ENCODE data around the gene BCAS1.
"Not testable (repeated sequence)": the region's sequence is repeated elsewhere in the genome, so short reads cannot be mapped to it uniquely, and the experiment has no call there.

BCAS1 gene

DNA sequence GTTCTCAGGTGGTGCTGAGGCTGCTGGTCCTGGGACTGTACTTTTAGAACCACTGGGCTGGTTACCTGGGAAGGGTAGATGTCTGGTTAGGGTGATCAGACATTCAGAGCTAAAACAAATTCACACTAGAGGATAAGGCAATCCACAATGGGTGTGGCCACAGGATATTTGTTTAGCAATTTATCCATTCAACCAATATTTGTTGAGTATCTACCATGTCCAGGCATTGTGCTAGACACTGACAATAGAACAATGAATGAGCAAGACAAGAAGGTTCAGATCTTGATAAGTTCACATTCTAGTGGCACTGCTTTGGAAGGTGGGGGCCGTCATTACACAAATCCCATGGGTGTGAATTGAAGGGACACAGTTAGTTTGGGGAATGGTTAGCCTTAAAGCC is 131.7 kb downstream of the BCAS1 start:
- no peak for DNase-seq

DNA sequence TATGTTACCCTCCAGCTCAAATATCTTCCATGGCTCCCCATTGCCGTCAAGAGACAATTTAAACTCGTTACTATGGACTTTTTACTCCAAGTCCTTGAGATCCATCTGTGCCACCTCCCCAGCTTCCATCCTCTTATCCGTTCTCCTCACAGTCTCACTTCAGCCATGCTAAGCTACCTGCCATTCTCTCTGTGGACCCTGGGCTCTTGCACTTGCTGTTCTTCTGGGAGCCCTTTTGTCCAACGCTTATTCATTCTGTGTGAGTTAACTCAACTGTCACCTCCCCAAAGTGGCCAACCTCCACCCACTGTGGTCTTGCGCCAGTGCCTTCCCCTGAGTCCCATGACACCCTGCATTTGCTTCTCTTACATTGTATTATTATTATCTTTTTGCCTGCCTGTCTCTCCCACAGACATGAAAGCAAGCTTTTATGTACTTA is 132.4 kb downstream of the BCAS1 start:
- DNase-seq, result no peak

DNA sequence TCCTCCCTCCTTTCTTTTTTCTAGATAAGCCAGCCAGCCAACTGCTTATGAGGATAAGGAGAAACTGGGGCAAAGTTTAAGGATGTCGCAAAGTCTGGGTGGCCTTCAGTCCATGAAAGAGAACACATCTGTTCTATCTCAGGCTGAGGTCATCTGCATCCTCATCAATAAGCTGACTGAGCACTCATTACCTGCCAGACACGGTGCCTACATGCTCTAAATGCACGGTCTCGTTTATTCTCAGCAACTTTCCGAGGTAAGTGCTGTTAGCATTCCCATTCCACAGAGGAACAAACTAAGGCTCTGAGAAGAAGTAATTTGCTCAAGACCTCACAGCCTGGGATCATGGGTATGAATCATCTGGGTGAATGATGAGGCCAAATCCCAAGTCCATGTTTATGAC is 133.1 kb downstream of the BCAS1 start:
- no peak for DNase-seq

DNA sequence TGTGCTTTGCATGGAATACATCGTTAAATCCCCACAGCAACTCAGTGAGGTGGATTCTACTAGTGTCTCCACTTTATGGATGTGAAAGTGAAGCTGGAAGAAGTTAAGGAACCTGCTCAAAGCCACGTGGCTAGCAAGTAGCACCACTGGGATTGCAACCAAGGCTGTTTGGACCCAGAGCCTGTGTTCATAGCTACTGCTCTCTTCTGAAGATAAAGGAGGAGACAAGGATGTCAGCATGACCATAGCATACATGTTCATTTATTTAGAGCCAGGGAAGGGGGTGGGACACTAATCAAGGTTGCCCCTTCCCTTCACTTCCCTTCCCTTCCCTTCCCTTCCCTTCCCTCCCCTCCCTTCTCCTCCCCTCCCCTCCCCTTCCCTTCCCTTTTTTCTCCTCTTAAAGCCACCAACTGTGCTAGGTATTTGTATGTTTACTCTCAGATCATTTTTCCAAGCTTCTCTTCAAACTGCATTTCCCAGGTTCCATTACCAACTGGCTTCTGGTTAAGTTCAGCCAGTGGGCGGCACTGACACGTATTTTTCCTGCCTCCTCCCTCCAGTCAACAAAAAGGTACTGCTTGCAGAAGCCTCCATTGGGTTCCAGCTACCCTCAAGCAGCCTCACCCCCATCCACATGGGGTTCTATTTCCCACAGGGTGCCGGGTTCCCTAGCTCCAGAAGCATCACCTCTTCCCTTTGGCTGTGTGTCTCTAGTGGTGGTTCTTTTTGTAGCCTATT is 134.9 kb downstream of the BCAS1 start:
- no peak for DNase-seq

DNA sequence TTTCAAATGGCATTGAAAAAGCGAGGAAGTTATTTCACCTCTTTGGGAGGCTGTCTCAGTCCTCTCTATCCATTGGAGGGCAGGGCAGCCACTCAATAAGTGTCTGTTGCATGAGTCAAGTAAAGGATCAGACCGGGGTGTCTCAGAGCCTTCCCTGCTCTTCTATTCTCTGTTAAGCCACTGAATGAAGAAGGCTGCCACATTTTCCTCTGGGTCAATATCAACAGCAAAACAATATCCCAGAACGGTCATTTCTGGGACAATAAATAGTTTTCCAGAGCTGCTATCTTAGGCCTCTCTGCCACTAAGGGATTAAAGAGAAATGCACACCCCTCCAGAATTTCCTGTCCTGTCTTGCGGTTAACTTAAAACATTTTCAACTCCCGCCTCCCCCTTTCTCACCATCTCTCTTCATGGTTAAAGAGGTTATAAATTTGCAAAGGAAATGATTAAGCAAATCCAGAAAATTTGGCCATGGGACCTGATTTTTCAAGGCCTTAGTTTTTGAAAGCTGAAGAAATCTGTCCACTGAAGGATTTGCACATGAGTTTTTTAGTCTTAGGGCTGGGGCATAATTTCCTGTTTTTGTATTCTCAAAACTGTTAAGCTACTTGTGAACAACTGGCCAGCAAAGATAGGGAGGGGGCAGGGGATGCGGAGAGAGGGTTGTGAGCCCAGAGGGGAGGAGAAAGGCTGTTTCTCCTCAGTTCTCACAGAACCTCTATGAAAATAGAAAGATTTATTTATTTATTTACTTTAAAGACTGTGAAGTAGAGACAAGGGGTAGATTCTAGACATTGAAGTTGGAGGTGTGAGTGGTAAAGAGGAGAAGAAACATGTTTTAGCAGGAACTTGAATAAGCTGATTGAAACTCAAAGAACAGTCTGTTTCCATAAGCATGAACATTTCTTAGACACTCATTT is 135.7 kb downstream of the BCAS1 start:
- peak; percentile 43 for DNase-seq

DNA sequence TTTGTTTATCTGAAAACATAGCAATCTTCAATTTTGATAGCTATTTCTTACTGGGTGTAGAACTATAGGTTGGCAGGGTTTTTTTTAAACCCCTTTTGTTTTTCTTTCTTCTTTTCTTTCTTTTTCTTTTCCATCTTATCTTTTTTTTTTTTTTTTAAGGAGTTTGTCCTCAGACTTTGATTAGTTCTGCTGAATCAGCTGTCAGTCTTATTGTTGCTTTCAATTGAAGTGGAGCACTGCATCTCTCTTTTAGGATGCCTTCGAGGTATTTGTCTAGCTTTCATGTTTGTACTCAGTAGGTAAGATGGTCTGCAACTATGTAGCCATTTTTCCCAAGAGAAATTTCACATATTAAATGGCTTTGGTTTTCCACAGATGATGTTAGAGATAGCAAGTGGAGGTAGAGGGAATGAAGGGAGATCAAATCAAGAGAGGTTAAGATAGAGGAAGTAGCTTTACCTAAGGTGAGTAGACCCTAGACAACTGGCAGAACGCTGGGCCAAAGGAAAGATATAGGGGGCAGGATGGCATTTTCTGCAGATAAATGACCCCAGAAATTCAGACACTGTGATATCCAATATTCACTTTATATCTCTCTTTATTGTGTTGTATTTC is 137.1 kb downstream of the BCAS1 start:
- no peak for DNase-seq

DNA sequence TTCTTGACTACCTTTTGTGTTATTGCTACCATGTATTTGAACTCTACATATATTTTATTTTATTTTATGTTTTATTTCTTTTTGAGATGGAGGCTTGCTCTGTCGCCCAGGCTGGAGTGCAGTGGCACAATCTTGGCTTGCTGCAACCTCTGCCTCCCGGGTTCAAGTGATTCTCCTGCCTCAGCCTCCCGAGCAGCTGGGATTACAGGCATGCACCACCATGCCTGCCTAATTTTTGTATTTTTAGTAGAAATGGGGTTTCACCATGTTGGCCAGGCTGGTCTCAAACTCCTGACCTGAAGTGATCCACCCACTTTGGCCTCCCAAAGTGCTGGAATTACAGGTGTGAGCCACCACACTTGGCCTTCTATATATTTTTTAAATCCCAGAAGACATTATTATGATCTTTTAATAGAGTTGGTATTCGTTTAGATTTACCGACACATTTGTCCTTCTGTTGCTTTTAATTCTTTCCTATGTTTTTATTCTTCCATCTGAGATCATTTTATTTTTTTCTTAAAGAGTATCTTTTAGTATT is 137.7 kb downstream of the BCAS1 start:
- DNase-seq, result not testable (repeated sequence)

DNA sequence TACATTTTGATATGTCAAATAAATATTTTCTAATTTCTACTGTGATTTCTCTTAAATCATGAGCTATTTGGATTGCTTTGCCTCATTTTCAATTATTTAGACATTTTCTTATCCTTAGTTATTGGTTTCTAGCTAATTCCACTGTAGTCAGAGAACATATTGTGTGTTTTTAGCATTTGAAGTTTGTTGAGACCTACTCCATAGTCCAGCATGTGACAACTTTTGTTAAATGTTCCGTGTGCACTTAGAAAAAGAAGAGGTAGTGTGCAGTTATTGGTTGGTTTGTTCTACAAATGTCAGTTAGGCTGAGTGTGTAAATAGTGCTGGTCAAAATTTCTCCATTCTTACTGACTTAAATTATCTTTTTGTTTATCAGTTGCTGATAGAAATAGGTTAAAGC is 138.8 kb downstream of the BCAS1 start:
- no peak for DNase-seq

DNA sequence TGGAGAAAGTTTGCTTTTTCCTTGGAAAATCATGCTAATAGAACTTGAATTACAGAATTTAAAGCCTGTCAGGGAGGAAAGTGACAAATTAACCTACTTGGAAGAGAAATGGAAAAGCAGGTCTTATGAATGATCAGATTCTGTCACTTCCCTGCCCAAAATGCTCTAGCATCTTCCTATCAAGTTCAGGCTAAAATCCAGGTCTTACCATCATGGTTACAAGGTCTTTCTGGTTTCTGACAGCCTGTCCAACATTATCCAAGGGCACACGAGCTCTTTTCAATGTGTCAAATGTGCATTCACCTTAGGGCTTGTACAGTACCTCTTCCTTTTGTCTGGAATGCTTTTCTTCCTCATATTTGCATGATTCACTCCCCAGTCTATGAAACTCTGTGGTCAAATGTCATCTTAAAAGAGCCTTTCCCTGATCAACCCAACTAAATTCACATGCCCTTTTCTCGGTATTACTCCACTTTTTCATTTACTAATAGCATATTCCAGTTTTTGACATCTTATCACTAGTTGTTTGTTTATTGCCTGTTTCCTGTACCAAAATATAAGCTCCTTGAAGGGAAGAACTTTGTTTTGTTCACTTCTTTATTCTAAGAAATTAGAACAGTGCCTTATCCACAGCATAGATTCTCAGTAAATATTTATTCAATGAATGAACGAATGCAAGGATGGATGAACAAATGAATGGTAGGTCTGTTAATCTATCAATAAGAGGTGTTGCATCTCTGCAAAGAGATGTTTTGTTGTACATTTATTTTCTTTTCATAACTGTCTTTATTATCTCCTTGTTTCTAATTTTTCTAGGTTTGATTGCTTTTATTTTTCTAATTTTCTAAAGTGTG is 139.5 kb downstream of the BCAS1 start:
- DNase-seq, result no peak

DNA sequence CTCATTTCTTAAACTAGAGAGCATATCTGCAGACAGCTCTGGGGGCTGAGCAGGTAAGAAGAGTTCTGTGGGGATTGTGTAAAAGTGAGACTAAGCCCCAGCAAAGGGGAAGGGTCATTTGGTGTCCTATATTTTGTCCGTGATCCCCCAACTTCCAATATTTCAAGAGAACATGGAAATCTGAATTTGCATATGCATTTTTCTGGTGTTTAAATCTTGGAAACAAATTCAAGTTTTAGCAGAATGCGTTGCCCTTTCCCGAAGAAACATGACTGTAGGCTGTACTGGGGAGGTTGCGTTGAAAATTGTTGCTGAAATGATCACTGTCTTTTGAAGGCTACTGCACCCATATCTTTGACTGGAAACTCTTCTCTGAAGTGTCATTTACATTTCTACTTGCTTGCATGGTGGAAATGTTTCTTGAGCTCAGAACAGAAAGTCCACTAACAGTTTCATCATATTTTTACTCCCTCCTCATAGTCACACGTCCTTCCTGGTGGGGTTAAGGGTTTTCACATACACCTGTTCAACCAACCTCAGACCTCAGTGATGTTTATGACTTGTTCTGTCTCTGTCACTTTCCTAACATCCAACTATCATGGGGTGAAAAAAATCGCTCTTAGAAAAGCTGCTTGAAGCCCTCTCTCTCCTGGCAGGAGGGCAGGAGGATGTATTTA is 140.3 kb downstream of the BCAS1 start:
- no peak for DNase-seq

DNA sequence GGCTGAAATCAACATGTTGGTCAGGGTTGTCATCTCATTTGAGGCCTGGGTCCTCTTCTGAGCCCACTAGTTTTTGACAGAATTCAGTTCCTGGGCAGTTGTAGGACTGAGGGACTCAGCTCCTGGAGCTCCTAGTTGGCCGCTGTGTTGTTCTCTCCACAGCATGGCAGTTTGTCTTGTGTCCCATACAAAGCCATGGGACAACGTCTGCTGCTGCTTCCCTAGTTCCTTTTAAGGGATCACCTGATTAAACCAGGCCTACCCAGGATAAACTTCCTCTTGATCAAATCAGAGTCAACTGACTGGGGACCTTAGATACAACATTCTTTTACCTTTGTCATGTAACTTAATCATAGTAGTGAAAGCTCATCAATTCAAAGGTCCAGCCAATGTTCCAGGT is 141.0 kb downstream of the BCAS1 start:
- DNase-seq, result no peak

DNA sequence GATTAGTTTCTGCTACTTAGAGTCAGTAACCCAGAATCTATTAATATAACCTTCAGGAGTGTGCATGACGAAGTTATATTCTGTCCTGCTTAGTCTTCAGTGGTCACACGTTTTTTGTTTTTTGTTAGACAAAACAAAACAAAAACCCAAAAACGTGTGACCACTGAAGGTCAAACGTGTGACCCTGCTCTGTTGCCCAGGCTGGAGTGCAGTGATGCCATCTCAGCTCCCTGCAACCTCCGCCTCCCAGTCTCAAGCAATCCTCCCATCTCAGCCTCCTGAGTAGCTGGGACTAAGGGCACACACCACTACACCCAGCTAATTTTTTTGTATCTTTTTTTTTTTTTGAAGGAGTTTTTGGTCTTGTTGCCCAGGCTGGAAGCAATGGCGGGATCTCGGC is 142.4 kb downstream of the BCAS1 start:
- no peak for DNase-seq

DNA sequence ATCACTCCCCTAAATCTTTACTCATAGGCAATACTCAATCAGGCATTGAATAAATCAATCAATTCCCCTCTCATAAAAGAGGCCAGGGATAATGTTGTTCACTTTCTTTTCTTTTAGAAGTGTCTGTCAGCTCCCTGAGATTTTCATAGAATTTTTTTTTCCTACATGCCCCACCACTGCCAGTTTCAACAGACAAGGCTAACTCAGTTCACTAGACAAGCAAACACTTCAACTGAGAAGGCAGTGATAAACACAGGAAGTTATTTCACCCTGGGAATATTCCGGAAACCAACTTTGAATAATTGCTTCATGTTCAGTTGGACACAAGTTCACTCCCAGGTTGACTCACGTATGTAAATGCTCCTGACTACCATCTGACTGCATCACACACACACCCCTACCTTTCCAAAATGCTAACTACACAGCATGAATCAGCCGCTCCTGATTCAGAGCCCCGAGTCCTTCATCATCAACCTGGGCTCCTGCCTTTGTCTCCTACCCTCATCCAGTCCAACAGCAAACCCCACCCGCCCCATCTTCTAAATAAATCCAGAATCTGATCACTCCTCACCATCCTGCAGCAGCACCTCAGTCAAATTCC is 143.9 kb downstream of the BCAS1 start:
- DNase-seq, result peak; percentile 58

DNA sequence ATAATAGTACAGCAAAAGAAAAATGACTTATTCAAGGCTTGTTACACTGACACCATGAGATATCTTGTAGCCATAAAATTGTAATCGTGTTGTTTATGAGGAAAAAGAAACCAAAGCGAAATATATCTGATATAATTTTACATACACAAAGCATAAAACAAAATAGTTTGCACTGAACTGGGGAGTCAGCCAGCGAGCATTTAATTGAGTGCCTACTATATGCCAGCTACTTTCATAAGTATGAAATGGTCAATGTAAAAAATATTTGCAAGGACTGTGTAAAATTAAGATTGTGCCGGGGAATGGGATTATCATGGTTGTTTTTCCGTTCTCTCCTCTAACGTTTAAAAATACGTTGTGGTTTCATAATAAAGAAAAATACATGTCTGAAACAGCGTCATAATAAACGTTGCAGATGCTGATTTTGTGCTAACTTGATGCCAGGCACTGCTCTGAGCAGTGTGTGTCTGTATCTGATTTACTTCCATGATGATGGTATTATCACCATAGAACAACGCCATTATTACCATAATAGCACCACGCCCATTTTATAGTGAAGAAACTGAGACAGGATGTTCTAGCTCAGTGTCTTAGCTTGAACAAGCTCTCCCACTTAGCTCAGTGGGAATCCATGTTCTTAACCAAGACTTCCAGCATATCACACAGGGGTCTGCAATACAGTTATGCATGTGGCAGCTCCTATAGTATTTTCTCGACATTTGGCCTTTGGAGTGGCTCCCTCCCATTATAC is 144.6 kb downstream of the BCAS1 start:
- DNase-seq, result no peak

DNA sequence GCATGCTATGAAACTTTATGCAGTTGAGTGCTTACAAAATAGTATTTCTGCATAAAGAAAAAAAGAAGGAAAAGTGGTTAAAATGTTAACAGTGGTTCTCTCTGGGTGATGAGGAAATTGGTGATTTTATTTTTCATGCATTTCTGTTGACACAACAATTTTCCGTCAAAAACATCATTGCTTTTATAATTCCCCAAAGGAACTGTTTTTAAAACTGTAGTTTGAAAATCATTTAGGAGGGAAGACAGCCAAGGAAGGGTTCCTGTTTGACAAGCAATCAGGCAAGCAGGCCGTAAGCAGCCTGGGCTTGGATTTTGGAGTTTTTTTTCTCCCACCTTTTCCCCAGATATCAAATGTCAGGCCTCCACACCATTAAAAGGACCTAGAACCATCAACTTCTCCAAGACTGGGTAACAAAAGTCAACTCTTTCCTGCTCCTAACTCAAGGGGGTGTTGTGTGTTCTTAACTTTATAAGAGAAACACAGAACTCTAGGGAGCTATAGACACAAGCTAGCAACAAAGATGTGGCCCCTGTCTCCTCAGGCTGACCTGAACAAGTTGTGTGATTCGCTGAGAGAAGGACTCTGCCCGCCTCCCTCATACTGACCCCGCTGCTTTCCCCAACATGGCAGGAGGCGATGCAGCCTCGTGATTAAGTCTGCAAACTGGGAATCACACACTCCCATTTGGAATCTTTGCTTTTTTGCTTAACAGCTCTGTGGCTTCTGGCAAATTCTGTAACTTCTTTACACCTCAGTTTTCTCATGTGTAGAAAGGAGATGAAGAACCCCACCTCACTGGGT is 146.6 kb downstream of the BCAS1 start:
- DNase-seq, result no peak

DNA sequence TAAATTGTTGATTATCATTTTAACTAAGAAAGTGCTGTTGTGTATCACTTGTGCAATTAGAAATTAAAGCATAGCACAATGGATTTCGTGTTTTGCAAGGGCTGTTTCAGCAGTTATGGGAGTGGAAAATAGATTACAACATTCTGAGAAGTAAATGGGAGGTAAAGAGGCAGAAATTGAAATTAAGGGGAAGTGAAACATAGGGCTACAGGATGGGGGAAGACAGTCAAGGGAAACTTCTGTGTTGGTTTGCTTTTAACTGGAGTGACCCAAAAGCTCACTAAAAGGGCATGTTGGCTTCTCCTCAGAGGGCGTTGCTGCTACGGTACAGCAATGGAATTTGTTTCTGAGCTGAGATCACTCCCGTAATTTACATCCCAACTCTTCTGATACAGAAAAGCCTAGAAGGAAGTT is 147.5 kb downstream of the BCAS1 start:
- DNase-seq, result no peak

DNA sequence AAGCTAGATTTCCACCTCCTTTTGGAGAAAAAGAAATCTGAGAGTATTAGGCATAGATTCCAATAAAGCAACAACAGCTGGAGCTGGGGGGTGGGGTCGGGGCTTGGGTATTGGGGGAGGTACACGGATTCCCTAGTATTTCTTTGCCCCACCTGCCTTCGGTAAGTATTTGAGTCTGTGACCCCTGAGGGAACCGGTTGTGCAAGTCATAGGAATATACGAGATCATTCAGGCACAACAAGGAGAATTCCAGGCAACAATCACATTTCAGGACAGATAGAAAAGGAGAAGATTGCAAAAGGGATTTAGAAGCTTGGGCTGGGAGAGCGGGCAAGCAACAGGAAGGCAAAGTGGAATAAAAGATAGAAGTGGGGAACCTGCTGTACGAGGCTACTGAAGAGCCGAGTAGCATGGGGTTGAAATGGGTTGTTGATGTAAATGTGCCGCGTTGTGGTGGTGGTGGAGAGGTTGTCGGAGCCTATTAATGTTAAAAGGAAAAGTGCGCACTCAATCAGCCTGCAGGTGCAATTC is 148.9 kb downstream of the BCAS1 start:
- no peak for DNase-seq

DNA sequence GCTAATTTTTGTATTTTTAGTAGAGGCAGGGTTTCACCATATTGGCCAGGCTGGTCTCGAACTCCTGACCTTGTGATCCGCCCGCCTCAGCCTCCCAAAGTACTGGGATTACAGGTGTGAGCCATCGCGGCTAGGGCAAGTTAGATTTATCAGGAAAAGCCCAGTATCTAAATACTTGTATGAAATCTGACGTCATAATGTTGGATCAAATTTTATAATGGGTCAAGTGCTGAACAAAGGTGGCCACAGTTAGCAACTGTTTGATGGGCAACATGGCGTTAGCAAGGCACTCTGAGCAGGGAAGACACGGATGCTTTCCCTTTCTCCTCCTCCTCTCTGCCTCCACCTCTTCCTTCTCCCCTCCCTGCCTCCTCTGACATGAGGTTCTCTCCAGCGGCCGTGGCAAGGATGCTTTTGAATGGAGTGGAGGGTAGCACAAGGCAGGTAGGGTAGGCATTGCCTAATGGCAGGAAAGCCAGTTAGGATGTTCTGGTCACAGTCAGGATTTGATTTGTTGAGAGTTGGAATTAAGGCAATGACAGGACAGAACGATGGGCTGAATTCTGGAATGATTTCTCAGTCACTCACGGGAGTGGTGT is 149.6 kb downstream of the BCAS1 start:
- DNase-seq, result no peak

DNA sequence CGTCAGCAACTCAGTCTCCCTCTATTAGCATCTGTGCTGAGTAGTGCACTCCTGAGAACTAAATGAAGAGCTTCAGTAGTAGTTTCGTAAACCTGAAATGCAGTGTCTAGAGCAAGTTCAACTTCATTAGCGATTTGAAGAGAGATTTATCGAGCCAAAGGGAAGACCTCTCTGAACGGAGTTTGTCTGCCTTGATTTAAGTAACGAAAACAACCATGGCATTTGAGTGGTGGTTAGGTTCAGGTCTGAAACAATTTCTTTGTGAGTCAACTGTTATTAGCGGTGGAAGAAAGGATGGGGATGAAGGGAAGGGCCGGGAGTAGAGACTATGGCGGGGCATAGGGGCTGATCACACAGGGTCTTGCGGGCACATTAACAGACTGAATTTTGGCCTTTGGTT is 150.5 kb downstream of the BCAS1 start:
- DNase-seq, result no peak
